ENCODE results near the gene THAP4. TPM values are rescaled to one million over a fixed set of nuclear protein-coding genes. Genes with fewer than 3 reads are reported as not detected.

Gene THAP4
- total RNA-seq, 2 experiments from 2014 or later, result 27.5 to 31.4 TPM

DNA sequence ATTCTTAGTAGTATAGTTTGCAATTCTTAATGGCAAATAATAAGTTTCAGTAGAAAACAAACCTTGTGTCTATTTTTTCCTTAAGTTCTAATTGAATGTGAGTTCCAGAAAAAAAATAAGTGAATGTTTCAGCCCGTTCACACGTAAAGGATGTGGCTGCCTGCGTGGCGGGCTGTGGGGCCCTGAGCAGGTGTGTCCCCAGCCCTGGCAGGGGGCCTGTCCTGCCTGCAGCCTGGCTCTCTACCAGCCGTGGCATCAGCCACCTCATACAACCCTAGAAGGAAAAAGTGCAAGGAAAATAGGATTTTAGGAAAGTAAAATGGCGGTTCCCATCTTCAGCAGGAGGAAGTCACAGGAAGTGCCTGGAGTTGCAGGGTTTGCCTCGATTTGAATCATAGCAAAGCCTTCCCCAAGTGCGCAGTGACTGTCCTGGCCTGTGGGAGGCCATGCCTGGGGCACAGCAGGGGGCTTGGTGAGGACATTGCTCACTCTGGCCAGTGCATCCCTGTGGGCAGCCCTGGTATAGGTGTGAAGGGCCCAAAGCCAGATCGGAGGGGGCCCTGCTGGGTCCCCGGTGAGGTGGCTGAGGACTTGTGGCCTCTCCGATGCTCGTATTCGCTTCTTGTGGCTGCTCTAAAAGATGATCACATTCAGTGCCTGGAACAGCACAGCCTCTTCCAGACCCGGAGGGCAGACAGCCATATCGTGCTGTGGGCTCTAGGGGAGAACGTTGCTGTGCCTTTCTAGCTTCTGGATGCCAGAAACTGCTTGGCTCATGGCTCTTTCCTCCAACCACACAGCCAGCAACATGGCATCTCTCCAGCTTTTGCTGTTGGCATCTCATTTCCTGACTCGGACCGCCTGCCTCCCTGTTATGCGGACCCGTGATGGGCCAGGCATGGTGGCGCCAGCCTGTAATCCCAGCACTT lies 37.1 kb upstream of the THAP4 start:
- no peak for DNase-seq
- Mint-ChIP-seq H3K4me1 (ENCODE audit: low read depth) (peaks cover 5% of the 10 kb centered on the region), H3K27ac (peak overlapping the region; percentile 30), H3K4me3 (no peak overlapping the region), H3K36me3 (ENCODE audit: low read depth) (peaks cover 52% of the 10 kb centered on the region), H3K27me3 (no peaks in the 10 kb centered on the region), H3K9me3 (no peaks in the 10 kb centered on the region)
- no peaks in the 10 kb centered on the region for H3K4me1 ChIP-seq (ENCODE audit: insufficient read depth, low read length)
- H3K36me3 ChIP-seq (ENCODE audit: insufficient read depth, low read length), result peaks cover 45% of the 10 kb centered on the region
- no peak overlapping the region for H3K4me3 ChIP-seq (ENCODE audit: low read length)
- intact Hi-C loops (cut with DNase I, micrococcal nuclease), result no loop called here
- ATAC-seq (ENCODE audit: poor library complexity), result no peak
- CTCF ChIA-PET, result no interaction called here
- no peak overlapping the region for H3K27ac ChIP-seq (ENCODE audit: low read depth in 1 of 2, low read length in 2 of 2)
- no peaks in the 10 kb centered on the region for H3K9me3 ChIP-seq (ENCODE audit: control insufficient read depth in 1 of 2, insufficient read depth in 1 of 2, low read length in 2 of 2)
- H3K27me3 ChIP-seq (ENCODE audit: control insufficient read depth in 1 of 2, insufficient read depth in 2 of 2, low read length in 2 of 2), result no peaks in the 10 kb centered on the region
- POLR2A ChIA-PET, result no interaction called here
- TF ChIP-seq, protein P1, sequence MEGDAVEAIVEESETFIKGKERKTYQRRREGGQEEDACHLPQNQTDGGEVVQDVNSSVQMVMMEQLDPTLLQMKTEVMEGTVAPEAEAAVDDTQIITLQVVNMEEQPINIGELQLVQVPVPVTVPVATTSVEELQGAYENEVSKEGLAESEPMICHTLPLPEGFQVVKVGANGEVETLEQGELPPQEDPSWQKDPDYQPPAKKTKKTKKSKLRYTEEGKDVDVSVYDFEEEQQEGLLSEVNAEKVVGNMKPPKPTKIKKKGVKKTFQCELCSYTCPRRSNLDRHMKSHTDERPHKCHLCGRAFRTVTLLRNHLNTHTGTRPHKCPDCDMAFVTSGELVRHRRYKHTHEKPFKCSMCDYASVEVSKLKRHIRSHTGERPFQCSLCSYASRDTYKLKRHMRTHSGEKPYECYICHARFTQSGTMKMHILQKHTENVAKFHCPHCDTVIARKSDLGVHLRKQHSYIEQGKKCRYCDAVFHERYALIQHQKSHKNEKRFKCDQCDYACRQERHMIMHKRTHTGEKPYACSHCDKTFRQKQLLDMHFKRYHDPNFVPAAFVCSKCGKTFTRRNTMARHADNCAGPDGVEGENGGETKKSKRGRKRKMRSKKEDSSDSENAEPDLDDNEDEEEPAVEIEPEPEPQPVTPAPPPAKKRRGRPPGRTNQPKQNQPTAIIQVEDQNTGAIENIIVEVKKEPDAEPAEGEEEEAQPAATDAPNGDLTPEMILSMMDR (IDR thresholded peaks at IDR 0.05), result no peak

DNA sequence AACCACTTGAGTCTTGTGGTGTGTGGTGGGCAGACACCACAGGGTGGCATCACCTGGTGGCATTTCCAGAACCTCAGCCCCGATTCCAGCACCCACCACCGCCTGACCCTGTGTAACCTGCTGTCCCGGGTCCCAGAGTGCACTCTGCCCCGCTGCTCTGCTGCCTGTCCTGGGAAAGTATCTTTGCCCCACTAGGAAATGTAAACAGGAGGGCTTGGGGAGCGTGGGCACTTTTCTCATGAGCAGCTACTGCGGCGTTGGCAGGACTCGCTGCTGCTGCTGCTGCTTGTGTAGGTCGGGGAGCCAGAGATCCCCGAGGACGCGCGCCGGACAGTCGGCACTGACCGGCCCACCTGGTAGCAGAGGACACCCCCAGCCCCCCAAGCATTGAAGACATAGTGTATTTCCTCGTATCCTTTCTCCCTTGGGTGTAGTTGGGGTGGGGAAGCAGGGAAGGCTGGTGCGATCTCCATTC lies 36.3 kb upstream of the THAP4 start:
- H3K27me3 Mint-ChIP-seq, result no peaks in the 10 kb centered on the region
- no peak for DNase-seq
- Histone ChIP-seq H3K36me3 (ENCODE audit: insufficient read depth, low read length) (peaks cover 46% of the 10 kb centered on the region), H3K4me1 (ENCODE audit: insufficient read depth, low read length) (no peaks in the 10 kb centered on the region), H3K27ac (ENCODE audit: low read depth in 1 of 2, low read length in 2 of 2) (no peak overlapping the region), H3K4me3 (ENCODE audit: low read length) (no peak overlapping the region), H3K9me3 (ENCODE audit: control insufficient read depth in 1 of 2, insufficient read depth in 1 of 2, low read length in 2 of 2) (no peaks in the 10 kb centered on the region), H3K27me3 (ENCODE audit: control insufficient read depth in 1 of 2, insufficient read depth in 2 of 2, low read length in 2 of 2) (no peaks in the 10 kb centered on the region)
- ChIA-PET POLR2A (no interaction called here), CTCF (no interaction called here)
- intact Hi-C loops (cut with DNase I, micrococcal nuclease), result no loop called here
- no peaks in the 10 kb centered on the region for H3K9me3 Mint-ChIP-seq
- TF ChIP-seq, protein P1 (IDR thresholded peaks at IDR 0.05), result no peak
- H3K27ac Mint-ChIP-seq, result peak overlapping the region; percentile 30
- H3K4me1 Mint-ChIP-seq (ENCODE audit: low read depth), result peaks cover 5% of the 10 kb centered on the region
- H3K4me3 Mint-ChIP-seq, result no peak overlapping the region
- peaks cover 54% of the 10 kb centered on the region for H3K36me3 Mint-ChIP-seq (ENCODE audit: low read depth)
- ATAC-seq (ENCODE audit: poor library complexity), result no peak

DNA sequence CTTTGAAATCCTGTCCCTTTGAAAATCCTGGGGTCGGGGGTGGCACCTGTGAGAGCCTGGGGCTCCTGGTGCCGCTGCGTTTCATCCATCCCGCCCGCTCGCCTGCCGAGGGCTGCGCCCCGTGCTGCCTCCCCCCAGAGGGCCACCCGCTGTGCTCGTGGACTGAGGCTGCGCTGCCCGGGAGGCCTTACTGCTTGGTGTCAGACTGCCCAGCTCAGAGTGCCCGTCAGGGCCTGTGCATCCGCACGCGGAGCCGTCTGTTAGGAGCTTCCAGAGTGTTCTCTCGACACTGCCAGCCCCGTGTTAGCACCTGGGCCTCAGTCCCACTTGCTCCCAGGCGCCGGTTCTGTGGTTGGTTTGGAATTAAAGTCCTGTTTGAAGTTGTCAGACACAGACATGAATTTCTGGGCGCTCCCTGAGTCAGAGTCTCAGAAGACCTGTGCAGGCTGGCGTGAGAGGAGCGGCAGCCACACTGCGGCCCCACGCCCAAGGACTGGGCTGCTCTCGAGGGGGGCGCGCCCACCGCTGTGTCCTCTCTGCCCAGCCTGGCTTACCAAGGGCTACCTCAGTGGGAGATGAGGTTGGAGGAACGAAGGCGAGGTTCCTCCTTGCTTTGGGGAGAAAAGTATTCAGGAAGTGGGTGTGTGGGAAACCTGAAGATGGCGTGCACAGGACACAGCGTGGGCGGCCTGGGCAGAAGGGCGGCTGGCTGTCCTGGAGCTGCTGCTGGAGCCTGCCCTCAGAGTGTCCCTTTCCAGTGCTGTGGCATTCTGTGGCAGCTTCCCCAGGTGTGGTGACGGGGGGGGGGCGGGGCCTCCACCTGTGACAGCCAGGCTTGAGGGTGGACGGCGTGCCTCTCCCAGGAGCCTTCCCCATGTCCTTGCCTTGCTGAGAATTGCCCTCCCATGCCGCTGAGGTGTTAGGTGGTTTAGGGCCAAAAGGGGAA lies 35.6 kb upstream of the THAP4 start:
- no peak overlapping the region for H3K27ac ChIP-seq (ENCODE audit: low read depth in 1 of 2, low read length in 2 of 2)
- Mint-ChIP-seq H3K27ac (no peak overlapping the region), H3K4me1 (ENCODE audit: low read depth) (peaks cover 5% of the 10 kb centered on the region), H3K36me3 (ENCODE audit: low read depth) (peaks cover 55% of the 10 kb centered on the region), H3K27me3 (no peaks in the 10 kb centered on the region), H3K4me3 (no peak overlapping the region), H3K9me3 (no peaks in the 10 kb centered on the region)
- H3K9me3 ChIP-seq (ENCODE audit: control insufficient read depth in 1 of 2, insufficient read depth in 1 of 2, low read length in 2 of 2), result no peaks in the 10 kb centered on the region
- peaks cover 46% of the 10 kb centered on the region for H3K36me3 ChIP-seq (ENCODE audit: insufficient read depth, low read length)
- no peaks in the 10 kb centered on the region for H3K4me1 ChIP-seq (ENCODE audit: insufficient read depth, low read length)
- TF ChIP-seq, protein P1 (IDR thresholded peaks at IDR 0.05), result no peak
- POLR2A ChIA-PET, result no interaction called here
- no peak for ATAC-seq (ENCODE audit: poor library complexity)
- no peak overlapping the region for H3K4me3 ChIP-seq (ENCODE audit: low read length)
- CTCF ChIA-PET, result no interaction called here
- intact Hi-C loops (cut with DNase I, micrococcal nuclease), result no loop called here
- no peaks in the 10 kb centered on the region for H3K27me3 ChIP-seq (ENCODE audit: control insufficient read depth in 1 of 2, insufficient read depth in 2 of 2, low read length in 2 of 2)
- no peak for DNase-seq

All from CD4-positive, alpha-beta T cell (primary cell).